AG04450 (cell line): ENCODE results near the gene CACNA1E. TPM values are rescaled to one million over a fixed set of nuclear protein-coding genes. Genes with fewer than 3 reads are reported as not detected.

Experiments
- CTCF ChIA-PET: fragments of 300-600, 350-600 bp; formaldehyde crosslinking; extraction: SDS; loops from one replicate; lab custom pipeline; 2022; ENCODE audit warnings: antibody characterized with exemption, inconsistent platforms; lab: Charles Lee
- POLR2A ChIA-PET: fragments of 350-600 bp; formaldehyde crosslinking; extraction: SDS; loops from one replicate; lab custom pipeline; 2021; ENCODE audit warnings: antibody characterized with exemption, inconsistent platforms; lab: Yijun Ruan, JAX
- DNase-seq: peaks from one replicate; pipeline ENCODE4 v3.0.0-alpha.2; 2011; ENCODE audit warnings: low read depth, low spot score
- H3K27ac ChIP-seq: one replicate; pipeline ENCODE4 v1.5.1; 2012; ENCODE audit warnings: low read depth, low read length, control low read depth
- H3K27me3 ChIP-seq: one replicate; pipeline ENCODE4 v1.6.0; 2012; ENCODE audit warnings: low read length; ENCODE audit not compliant: control insufficient read depth, insufficient read depth
- H3K4me3 ChIP-seq: 2 replicates; pipeline ENCODE4 v1.5.1; 2011; ENCODE audit warnings: mild to moderate bottlenecking, low read depth, low read length, control low read depth
- H3K9me3 ChIP-seq: 2 replicates; pipeline ENCODE4 v1.5.1; 2012; ENCODE audit warnings: low read length; ENCODE audit not compliant: control insufficient read depth, insufficient read depth
- polyA plus RNA-seq: library from polyadenylated mRNA; depleted of rRNA; stranded (reverse); fragments of >200 nt; gene quantifications from 2 replicates; pipeline ENCODE4 v1.2.3, GENCODE V29; 2011
- TF ChIP-seq, protein P1 (sequence below): IDR thresholded peaks from 2 replicates; pipeline ENCODE4 v1.5.1; 2011; ENCODE audit warnings: low read depth, low read length, control low read depth, inconsistent platforms

Gene CACNA1E
- polyA plus RNA-seq, 1 experiment = not detected

DNA sequence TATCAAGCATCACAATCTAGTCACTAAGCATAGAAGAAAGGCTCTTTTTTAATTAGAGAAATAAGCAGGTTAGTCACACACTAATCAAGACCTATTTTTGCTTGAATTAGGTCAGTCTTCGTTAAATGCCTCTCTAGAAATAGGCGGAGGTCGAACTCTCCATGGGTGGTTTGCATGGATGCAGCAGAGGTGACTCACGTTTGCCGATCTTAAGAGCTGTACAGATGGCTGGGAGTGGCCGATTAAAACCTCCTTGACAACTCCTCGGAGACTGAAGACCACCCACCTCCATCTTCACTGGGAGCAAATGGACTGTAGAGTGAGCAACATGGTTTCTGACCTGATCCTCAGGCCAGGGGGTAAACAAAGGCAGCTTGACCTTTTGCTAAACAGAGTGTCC, 328.9 kb downstream of the CACNA1E start:
- Histone ChIP-seq H3K27me3 (no peaks in the 10 kb centered on the region), H3K4me3 (no peak overlapping the region), H3K27ac (no peak overlapping the region), H3K9me3 (no peaks in the 10 kb centered on the region; the same call in 1 of the 2 replicates)
- POLR2A ChIA-PET = no interaction called here
- TF ChIP-seq, protein P1, sequence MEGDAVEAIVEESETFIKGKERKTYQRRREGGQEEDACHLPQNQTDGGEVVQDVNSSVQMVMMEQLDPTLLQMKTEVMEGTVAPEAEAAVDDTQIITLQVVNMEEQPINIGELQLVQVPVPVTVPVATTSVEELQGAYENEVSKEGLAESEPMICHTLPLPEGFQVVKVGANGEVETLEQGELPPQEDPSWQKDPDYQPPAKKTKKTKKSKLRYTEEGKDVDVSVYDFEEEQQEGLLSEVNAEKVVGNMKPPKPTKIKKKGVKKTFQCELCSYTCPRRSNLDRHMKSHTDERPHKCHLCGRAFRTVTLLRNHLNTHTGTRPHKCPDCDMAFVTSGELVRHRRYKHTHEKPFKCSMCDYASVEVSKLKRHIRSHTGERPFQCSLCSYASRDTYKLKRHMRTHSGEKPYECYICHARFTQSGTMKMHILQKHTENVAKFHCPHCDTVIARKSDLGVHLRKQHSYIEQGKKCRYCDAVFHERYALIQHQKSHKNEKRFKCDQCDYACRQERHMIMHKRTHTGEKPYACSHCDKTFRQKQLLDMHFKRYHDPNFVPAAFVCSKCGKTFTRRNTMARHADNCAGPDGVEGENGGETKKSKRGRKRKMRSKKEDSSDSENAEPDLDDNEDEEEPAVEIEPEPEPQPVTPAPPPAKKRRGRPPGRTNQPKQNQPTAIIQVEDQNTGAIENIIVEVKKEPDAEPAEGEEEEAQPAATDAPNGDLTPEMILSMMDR = no peak
- no peak for DNase-seq
- CTCF ChIA-PET = no interaction called here

DNA sequence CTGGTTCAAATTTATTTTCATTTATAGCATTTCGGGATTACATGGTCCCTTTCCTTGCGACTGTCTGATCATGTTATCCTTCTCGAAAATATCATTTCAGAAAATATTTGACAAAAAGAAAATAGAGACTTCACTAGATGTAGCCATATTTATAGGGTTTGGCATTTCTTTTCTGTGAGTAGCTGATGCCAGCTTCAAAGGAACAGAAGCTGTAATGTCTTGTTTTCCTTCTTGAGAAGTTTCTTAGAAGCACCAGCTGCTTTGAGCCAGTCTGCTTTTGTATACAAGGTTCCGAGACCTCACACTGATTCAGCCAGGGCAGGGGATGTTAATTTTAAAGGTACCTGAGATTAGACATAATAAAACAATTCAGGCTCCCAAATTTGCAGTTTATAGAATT, 329.9 kb downstream of the CACNA1E start:
- Histone ChIP-seq H3K27me3 (no peaks in the 10 kb centered on the region), H3K4me3 (no peak overlapping the region), H3K9me3 (no peaks in the 10 kb centered on the region; the same call in 1 of the 2 replicates), H3K27ac (no peak overlapping the region)
- ChIA-PET POLR2A (no interaction called here), CTCF (no interaction called here)
- TF ChIP-seq, protein P1 = no peak
- no peak for DNase-seq

DNA sequence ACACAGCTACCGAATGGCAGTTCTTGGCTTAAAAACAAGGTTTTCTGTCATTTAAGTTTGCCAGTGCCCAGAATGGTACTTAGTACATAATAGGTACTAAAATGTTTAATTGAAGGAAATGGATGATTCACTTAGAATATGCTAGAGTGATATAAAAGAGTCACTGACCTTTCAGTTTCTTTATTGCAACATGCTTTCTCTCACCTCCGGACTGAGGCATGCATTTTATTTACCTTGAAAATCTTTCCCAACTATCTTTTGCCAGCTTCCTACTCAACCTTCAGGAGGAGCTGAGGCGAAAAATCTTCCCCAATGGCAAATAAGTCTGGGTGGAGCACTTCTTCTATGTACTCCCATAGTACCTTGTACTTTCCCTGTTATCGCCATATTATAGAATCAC, 333.3 kb downstream of the CACNA1E start:
- no peak for DNase-seq
- H3K27me3 ChIP-seq = no peaks in the 10 kb centered on the region
- no peak overlapping the region for H3K27ac ChIP-seq
- TF ChIP-seq, protein P1 = no peak
- no peak overlapping the region for H3K4me3 ChIP-seq
- POLR2A ChIA-PET = no interaction called here
- H3K9me3 ChIP-seq = no peaks in the 10 kb centered on the region; the same call in 1 of the 2 replicates
- CTCF ChIA-PET = no interaction called here

DNA sequence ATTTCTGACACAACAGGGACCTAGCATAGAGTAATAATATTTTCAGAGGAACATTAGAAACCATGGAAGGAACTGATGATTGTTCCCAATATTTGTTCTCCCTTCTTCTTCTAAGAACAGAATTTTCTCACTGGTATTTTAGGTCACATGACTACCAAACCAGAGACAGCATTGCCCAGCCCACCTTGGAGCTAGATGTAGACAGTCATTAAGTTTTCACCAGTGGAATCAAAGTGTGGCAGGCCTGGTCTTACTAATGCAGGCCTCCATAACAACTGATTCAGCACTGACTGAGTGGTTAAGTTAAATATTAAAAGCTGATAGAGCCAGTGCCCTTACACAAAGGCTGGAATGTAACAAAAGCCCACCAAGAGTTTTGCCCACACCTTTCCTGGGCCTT, 333.8 kb downstream of the CACNA1E start:
- no peaks in the 10 kb centered on the region; the same call in 1 of the 2 replicates for H3K9me3 ChIP-seq
- no peaks in the 10 kb centered on the region for H3K27me3 ChIP-seq
- no peak for DNase-seq
- no peak overlapping the region for H3K4me3 ChIP-seq
- H3K27ac ChIP-seq = no peak overlapping the region
- POLR2A ChIA-PET = no interaction called here
- CTCF ChIA-PET = no interaction called here
- TF ChIP-seq, protein P1 = no peak

DNA sequence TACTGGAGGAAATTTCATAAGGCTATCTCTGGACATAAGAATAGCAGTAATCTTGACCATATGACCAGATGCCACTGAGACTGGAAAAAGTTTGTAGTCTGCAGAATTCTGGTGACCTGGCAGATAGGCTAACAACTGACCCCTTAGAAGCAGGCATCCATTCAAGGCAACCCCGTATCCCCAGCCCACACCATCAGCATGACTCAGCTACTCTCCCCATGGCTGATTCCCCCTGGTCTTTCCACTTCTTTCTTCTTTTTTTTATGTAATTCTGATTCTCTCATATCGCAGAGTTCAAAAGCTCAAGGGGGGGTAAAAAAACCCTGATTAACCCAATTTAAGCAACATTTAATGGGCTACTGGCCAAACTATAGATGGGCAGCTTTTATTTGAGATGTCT, 335.1 kb downstream of the CACNA1E start:
- no peak overlapping the region for H3K27ac ChIP-seq
- no peaks in the 10 kb centered on the region for H3K27me3 ChIP-seq
- CTCF ChIA-PET = no interaction called here
- no peaks in the 10 kb centered on the region for H3K9me3 ChIP-seq
- TF ChIP-seq, protein P1 = no peak
- DNase-seq = no peak
- no peak overlapping the region for H3K4me3 ChIP-seq
- POLR2A ChIA-PET = no interaction called here
